ENCODE data around the gene DDX6. TPM values are rescaled to one million over a fixed set of nuclear protein-coding genes. Genes with fewer than 3 reads are reported as not detected.

The DDX6 gene
- polyA plus RNA-seq, 4 donors: 16.1 to 72.1 (median 22.2) TPM

Other genes starting within 250 kb of the DDX6 start
- 10 to 100 TPM in 1 of 4 donors, 1 to 10 TPM in 3; 5.8 to 22.1 (median 8.4) TPM for gene IFT46, start 225.2 kb downstream of the DDX6 start, polyA plus RNA-seq
- 100 to 1,000 TPM in 3 of 4 donors, 10 to 100 TPM in 1; 79.7 to 143 (median 114) TPM for gene ARCN1, start 218.8 kb downstream of the DDX6 start, polyA plus RNA-seq
- 10 to 100 TPM; 14.1 to 30.7 (median 21.9) TPM for gene PHLDB1, start 183.5 kb downstream of the DDX6 start, polyA plus RNA-seq
- 100 to 1,000 TPM in 1 of 4 donors, 10 to 100 TPM in 3; 14.6 to 102 (median 76.3) TPM for gene TREH, start 111.5 kb downstream of the DDX6 start, polyA plus RNA-seq
- gene CXCR5, start 92.7 kb upstream of the DDX6 start, polyA plus RNA-seq: under 1 TPM; 0.15 to 0.61 (median 0.38) TPM
- 10 to 100 TPM; 11.6 to 29.6 (median 18.9) TPM for gene BCL9L, start 134.8 kb upstream of the DDX6 start, polyA plus RNA-seq
- under 1 TPM in 1 of 4 donors, not detected in 3; 0.04 TPM for gene UPK2, start 165.1 kb upstream of the DDX6 start, polyA plus RNA-seq
- not detected for gene FOXR1, start 180.6 kb upstream of the DDX6 start, polyA plus RNA-seq
- 10 to 100 TPM; 12.9 to 50.1 (median 28.6) TPM for gene CENATAC, start 207.0 kb upstream of the DDX6 start, polyA plus RNA-seq
- 1,000 to 10,000 TPM; 1,156 to 2,444 (median 1,720) TPM for gene RPS25, start 227.2 kb upstream of the DDX6 start, polyA plus RNA-seq
- 100 to 1,000 TPM in 1 of 4 donors, 10 to 100 TPM in 3; 59.1 to 103 (median 79.7) TPM for gene TRAPPC4, start 227.6 kb upstream of the DDX6 start, polyA plus RNA-seq
- 100 to 1,000 TPM in 2 of 4 donors, 10 to 100 TPM in 2; 57.9 to 250 (median 96.9) TPM for gene SLC37A4, start 239.7 kb upstream of the DDX6 start, polyA plus RNA-seq